Kidney epithelial cell (primary cell): ENCODE results near the gene ARHGAP45. TPM values are rescaled to one million over a fixed set of nuclear protein-coding genes. Genes with fewer than 3 reads are reported as not detected.

Experiments
- DNase-seq: peaks from one replicate; pipeline ENCODE4 v3.0.0-alpha.2; 2010; ENCODE audit warnings: low read depth
- H3K27me3 ChIP-seq: 2 replicates; pipeline ENCODE4 v1.6.0; 2011; ENCODE audit warnings: low read length; ENCODE audit not compliant: control insufficient read depth, insufficient read depth
- H3K36me3 ChIP-seq: 2 replicates; pipeline ENCODE4 v1.5.1; 2011; ENCODE audit warnings: low read length; ENCODE audit not compliant: control insufficient read depth, insufficient read depth
- H3K4me3 ChIP-seq: 2 replicates; pipeline ENCODE4 v1.5.1; 2011; ENCODE audit warnings: low read depth, mild to moderate bottlenecking, control low read depth, low read length
- CTCF ChIP-seq: IDR thresholded peaks from 2 replicates; pipeline ENCODE4 v1.5.1; 2011; ENCODE audit warnings: mild to moderate bottlenecking, moderate library complexity, low read length, control low read depth, inconsistent platforms; ENCODE audit not compliant: insufficient read depth, poor library complexity, severe bottlenecking
- total RNA-seq: library from RNA; depleted of rRNA; stranded (reverse); fragments of >200 nt; gene quantifications from 2 replicates; pipeline ENCODE4 v1.2.3, GENCODE V29; 2015

The ARHGAP45 gene
- total RNA-seq, 1 donor from 2014 or later, result 4.2 TPM

DNA sequence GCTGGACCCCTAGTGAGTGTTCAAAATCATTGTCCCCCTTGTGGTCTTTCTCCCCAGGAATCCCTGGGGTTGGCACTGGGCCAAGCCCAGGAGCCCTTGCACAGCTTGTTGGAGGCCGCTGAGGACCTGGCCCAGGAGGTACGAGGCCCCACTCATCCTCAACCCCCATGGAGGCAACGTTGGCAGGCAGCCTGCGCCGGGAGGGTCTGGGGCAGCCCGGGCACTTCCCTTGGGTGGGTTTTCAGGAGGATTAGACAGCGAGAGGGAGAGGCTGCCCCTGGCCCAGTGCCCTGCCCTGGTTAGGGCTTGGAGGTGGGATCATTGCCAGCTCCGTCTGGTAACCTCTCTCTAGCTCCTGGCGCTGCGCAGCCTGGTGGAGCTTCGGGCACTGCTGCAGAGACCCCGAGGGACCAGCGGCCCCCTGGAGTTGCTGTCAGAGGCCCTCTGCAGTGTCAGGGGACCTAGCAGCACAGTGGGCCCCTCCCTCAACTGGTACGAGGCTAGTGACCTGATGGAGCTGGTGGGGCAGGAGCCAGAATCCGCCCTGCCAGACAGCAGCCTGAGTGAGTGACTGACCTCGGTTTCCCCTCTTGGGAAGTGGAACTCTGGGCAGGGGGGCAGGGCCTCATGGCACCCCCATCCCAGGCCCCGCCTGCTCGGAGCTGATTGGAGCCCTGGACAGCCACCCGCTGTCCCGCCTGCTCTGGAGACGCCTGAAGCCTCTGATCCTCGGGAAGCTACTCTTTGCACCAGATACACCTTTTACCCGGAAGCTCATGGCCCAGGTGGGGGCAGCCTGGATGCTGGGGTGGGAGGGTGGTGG lies 24.1 kb upstream of the ARHGAP45 start:
- Histone ChIP-seq H3K27me3 (no peaks in the 10 kb centered on the region), H3K36me3 (peaks cover 1% of the 10 kb centered on the region), H3K4me3 (no peak overlapping the region)
- TF ChIP-seq CTCF, result no peak
- no peak for DNase-seq

GRCh38 chr19:1045247-1045603 lies 21.7 kb upstream of the ARHGAP45 start:
- no peaks in the 10 kb centered on the region for H3K36me3 ChIP-seq
- no peak overlapping the region for H3K4me3 ChIP-seq
- no peaks in the 10 kb centered on the region for H3K27me3 ChIP-seq
- no peak for TF ChIP-seq CTCF
- no peak for DNase-seq

- DNase-seq, result no peak
- Histone ChIP-seq H3K27me3 (no peaks in the 10 kb centered on the region), H3K4me3 (no peak overlapping the region), H3K36me3 (no peaks in the 10 kb centered on the region)
- no peak for TF ChIP-seq CTCF
These were observed 20.8 kb upstream of the ARHGAP45 start for GRCh38 chr19:1046117-1046626.

GRCh38 chr19:1046836-1047695 lies 19.9 kb upstream of the ARHGAP45 start:
- TF ChIP-seq CTCF, result no peak
- Histone ChIP-seq H3K36me3 (no peaks in the 10 kb centered on the region), H3K27me3 (no peaks in the 10 kb centered on the region)

GRCh38 chr19:1047696-1048147 lies 19.2 kb upstream of the ARHGAP45 start:
- Histone ChIP-seq H3K27me3 (no peaks in the 10 kb centered on the region), H3K36me3 (no peaks in the 10 kb centered on the region), H3K4me3 (no peak overlapping the region)
- no peak for TF ChIP-seq CTCF
- no peak for DNase-seq

More at GRCh38 chr19:1046836-1047695, 19.9 kb upstream of the ARHGAP45 start:
- DNase-seq, result no peak
- no peak overlapping the region for H3K4me3 ChIP-seq
